ENCODE results near the gene PCDHA2.

DNA sequence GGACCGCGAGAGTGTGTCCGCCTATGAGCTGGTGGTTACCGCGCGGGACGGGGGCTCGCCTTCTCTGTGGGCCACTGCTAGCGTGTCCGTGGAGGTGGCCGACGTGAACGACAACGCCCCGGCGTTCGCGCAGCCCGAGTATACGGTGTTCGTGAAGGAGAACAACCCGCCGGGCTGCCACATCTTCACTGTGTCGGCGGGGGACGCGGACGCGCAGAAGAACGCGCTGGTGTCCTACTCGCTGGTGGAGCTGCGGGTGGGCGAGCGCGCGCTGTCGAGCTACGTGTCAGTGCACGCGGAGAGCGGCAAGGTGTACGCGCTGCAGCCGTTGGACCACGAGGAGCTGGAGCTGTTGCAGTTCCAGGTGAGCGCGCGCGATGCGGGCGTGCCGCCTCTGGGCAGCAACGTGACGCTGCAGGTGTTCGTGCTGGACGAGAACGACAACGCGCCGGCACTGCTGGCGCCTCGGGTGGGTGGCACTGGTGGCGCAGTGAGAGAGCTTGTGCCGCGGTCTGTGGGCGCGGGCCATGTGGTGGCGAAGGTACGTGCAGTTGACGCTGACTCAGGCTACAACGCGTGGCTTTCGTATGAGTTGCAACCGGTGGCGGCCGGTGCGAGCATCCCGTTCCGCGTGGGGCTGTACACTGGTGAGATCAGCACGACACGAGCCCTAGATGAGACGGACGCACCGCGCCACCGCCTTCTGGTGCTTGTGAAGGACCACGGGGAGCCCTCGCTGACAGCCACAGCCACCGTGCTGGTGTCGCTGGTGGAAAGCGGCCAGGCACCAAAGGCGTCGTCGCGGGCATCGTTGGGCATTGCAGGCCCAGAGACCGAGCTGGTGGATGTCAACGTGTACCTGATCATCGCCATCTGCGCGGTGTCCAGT, 41.2 kb downstream of the PCDHA2 start:
- TF ChIP-seq, protein P1, sequence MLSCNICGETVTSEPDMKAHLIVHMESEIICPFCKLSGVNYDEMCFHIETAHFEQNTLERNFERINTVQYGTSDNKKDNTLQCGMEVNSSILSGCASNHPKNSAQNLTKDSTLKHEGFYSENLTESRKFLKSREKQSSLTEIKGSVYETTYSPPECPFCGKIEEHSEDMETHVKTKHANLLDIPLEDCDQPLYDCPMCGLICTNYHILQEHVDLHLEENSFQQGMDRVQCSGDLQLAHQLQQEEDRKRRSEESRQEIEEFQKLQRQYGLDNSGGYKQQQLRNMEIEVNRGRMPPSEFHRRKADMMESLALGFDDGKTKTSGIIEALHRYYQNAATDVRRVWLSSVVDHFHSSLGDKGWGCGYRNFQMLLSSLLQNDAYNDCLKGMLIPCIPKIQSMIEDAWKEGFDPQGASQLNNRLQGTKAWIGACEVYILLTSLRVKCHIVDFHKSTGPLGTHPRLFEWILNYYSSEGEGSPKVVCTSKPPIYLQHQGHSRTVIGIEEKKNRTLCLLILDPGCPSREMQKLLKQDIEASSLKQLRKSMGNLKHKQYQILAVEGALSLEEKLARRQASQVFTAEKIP (CRISPR knock-in tag; IDR thresholded peaks at IDR 0.05; ENCODE audit: borderline replicate concordance) = no peak
- TF ChIP-seq GABPA (IDR thresholded peaks at IDR 0.05; ENCODE audit: low read depth, low read length) (no peak), GABPA (CRISPR knock-in tag; IDR thresholded peaks at IDR 0.05; ENCODE audit: low read depth) (no peak), MXI1 (IDR thresholded peaks at IDR 0.05; ENCODE audit: borderline replicate concordance, low read depth, low read length) (no peak), GZF1 (CRISPR knock-in tag; IDR thresholded peaks at IDR 0.05) (no peak), ZFP36L1 (CRISPR knock-in tag; IDR thresholded peaks at IDR 0.05) (no peak), POLR2AphosphoS2 (IDR thresholded peaks at IDR 0.05; ENCODE audit: low read depth, low read length) (no peak), ZNF205 (CRISPR knock-in tag; IDR thresholded peaks at IDR 0.05) (no peak)
- TF ChIP-seq, protein P2, sequence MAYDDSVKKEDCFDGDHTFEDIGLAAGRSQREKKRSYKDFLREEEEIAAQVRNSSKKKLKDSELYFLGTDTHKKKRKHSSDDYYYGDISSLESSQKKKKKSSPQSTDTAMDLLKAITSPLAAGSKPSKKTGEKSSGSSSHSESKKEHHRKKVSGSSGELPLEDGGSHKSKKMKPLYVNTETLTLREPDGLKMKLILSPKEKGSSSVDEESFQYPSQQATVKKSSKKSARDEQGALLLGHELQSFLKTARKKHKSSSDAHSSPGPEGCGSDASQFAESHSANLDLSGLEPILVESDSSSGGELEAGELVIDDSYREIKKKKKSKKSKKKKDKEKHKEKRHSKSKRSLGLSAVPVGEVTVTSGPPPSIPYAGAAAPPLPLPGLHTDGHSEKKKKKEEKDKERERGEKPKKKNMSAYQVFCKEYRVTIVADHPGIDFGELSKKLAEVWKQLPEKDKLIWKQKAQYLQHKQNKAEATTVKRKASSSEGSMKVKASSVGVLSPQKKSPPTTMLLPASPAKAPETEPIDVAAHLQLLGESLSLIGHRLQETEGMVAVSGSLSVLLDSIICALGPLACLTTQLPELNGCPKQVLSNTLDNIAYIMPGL (CRISPR knock-in tag; IDR thresholded peaks at IDR 0.05; ENCODE audit: borderline replicate concordance in 1 of 2, low read depth in 1 of 2) = no peak
- TF ChIP-seq, protein P3, sequence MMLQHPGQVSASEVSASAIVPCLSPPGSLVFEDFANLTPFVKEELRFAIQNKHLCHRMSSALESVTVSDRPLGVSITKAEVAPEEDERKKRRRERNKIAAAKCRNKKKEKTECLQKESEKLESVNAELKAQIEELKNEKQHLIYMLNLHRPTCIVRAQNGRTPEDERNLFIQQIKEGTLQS (CRISPR knock-in tag; IDR thresholded peaks at IDR 0.05) = no peak
- TF ChIP-seq, protein P4, sequence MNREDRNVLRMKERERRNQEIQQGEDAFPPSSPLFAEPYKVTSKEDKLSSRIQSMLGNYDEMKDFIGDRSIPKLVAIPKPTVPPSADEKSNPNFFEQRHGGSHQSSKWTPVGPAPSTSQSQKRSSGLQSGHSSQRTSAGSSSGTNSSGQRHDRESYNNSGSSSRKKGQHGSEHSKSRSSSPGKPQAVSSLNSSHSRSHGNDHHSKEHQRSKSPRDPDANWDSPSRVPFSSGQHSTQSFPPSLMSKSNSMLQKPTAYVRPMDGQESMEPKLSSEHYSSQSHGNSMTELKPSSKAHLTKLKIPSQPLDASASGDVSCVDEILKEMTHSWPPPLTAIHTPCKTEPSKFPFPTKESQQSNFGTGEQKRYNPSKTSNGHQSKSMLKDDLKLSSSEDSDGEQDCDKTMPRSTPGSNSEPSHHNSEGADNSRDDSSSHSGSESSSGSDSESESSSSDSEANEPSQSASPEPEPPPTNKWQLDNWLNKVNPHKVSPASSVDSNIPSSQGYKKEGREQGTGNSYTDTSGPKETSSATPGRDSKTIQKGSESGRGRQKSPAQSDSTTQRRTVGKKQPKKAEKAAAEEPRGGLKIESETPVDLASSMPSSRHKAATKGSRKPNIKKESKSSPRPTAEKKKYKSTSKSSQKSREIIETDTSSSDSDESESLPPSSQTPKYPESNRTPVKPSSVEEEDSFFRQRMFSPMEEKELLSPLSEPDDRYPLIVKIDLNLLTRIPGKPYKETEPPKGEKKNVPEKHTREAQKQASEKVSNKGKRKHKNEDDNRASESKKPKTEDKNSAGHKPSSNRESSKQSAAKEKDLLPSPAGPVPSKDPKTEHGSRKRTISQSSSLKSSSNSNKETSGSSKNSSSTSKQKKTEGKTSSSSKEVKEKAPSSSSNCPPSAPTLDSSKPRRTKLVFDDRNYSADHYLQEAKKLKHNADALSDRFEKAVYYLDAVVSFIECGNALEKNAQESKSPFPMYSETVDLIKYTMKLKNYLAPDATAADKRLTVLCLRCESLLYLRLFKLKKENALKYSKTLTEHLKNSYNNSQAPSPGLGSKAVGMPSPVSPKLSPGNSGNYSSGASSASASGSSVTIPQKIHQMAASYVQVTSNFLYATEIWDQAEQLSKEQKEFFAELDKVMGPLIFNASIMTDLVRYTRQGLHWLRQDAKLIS (CRISPR knock-in tag; IDR thresholded peaks at IDR 0.05) = no peak
- TF ChIP-seq, protein P5, sequence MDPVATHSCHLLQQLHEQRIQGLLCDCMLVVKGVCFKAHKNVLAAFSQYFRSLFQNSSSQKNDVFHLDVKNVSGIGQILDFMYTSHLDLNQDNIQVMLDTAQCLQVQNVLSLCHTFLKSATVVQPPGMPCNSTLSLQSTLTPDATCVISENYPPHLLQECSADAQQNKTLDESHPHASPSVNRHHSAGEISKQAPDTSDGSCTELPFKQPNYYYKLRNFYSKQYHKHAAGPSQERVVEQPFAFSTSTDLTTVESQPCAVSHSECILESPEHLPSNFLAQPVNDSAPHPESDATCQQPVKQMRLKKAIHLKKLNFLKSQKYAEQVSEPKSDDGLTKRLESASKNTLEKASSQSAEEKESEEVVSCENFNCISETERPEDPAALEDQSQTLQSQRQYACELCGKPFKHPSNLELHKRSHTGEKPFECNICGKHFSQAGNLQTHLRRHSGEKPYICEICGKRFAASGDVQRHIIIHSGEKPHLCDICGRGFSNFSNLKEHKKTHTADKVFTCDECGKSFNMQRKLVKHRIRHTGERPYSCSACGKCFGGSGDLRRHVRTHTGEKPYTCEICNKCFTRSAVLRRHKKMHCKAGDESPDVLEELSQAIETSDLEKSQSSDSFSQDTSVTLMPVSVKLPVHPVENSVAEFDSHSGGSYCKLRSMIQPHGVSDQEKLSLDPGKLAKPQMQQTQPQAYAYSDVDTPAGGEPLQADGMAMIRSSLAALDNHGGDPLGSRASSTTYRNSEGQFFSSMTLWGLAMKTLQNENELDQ (CRISPR knock-in tag; IDR thresholded peaks at IDR 0.05; ENCODE audit: borderline replicate concordance) = no peak
